Mucosa of stomach (tissue), 1 donor: ENCODE data around the gene PLAGL2.

Source experiments
- H3K27me3 ChIP-seq: one replicate; pipeline ENCODE4 v1.7.0; 2013; ENCODE audit warnings: mild to moderate bottlenecking, low read length; ENCODE audit not compliant: control insufficient read depth, insufficient read depth
- H3K36me3 ChIP-seq: one replicate; pipeline ENCODE4 v1.7.0; 2013; ENCODE audit warnings: low read length; ENCODE audit not compliant: control insufficient read depth, insufficient read depth
- H3K4me1 ChIP-seq: one replicate; pipeline ENCODE4 v1.7.0; 2013; ENCODE audit warnings: mild to moderate bottlenecking, low read length; ENCODE audit not compliant: control insufficient read depth, insufficient read depth
- H3K4me3 ChIP-seq: one replicate; pipeline ENCODE4 v1.7.0; 2013; ENCODE audit warnings: low read length
- H3K9ac ChIP-seq: one replicate; pipeline ENCODE4 v1.7.0; 2013; ENCODE audit warnings: mild to moderate bottlenecking, low read length, moderate library complexity
- H3K9me3 ChIP-seq: one replicate; pipeline ENCODE4 v1.7.0; 2013; ENCODE audit warnings: mild to moderate bottlenecking, low read length, moderate library complexity; ENCODE audit not compliant: control insufficient read depth
- donor health status: Pancreatic carcinoma.

Gene PLAGL2

DNA sequence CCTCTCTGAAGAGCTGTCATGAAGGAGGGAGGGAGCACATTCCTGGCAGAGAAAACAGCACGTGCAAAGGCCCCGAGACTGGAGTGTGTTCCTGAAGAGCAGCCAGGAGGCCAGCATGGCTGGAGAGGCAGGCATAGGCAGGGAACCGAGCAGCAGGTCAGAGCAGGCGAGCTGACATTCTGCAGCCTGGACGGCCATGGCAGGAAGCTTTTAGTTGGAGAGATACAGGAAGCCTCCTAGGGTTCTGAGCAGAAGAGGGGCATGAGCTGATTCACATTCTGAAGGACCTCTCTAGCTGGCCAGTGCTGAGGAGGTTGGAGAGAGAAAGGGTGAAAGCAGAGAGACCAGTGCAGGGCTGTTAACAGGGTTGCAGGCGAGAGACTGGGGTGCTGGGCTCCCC is 29.9 kb upstream of the PLAGL2 start:
- Histone ChIP-seq H3K36me3 (peaks cover 12% of the 10 kb centered on the region), H3K4me1 (peaks cover 32% of the 10 kb centered on the region), H3K27me3 (no peaks in the 10 kb centered on the region), H3K9me3 (no peaks in the 10 kb centered on the region), H3K9ac (no peak overlapping the region), H3K4me3 (no peak overlapping the region)

DNA sequence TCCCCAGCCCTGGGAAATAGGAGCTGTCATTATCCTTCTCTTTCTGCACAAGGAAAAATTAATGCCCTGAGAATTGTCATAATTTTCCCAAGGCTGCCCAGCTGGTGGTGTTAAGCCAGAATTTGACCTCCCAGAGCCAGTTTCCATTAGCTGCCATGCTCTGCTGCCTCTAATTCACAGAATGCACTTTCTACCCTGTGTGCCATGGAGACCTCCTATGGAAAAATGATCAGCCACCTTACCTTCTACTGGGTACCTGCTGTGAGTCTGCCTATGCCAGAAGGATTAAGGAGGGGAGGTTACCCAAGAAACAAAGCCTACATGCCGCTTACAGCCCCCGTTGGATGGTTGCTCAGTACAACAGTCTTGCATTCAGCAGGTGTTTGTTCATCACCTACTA is 29.3 kb upstream of the PLAGL2 start:
- Histone ChIP-seq H3K9me3 (no peaks in the 10 kb centered on the region), H3K27me3 (no peaks in the 10 kb centered on the region), H3K36me3 (peaks cover 14% of the 10 kb centered on the region), H3K9ac (no peak overlapping the region), H3K4me3 (no peak overlapping the region), H3K4me1 (peaks cover 37% of the 10 kb centered on the region)

GRCh38 chr20:32236048-32236533 is 28.5 kb upstream of the PLAGL2 start:
- Histone ChIP-seq H3K27me3 (no peaks in the 10 kb centered on the region), H3K4me1 (peaks cover 37% of the 10 kb centered on the region), H3K9me3 (no peaks in the 10 kb centered on the region), H3K4me3 (no peak overlapping the region), H3K9ac (no peak overlapping the region), H3K36me3 (peaks cover 14% of the 10 kb centered on the region)

DNA sequence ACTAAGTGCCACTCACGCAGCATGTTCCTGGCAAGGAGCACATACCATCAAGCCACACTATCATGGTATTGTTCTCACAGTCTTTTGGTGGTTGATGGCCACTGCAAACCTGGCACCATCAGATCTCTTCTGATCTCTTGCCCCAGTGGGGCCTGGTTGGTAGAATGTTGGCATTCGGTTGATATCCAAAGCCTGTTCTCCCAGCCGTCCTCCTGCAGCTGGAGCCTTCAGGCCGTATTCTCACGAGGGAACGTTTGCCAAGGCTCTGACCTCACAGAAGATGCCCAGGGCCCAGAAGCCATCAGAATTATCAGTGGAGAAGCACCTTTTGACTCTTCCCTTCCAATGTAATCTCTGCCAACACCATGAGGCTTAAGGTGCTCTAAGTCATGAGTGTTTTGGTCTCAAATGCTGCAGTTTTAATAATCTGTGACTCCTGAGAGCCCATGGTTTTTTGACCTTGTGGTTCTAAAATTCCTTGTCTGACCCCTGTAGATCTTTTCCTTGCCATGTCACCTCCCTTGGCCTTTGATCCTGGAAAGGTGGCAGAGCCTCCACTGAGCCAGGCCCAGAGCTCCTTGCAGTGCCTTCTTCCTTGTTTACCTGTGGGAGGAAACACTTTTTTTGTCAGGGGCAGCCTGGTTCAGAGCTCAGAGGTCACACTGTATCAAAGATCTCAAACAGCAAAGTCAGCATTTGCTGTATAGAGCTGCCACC is 27.9 kb upstream of the PLAGL2 start:
- Histone ChIP-seq H3K9me3 (no peaks in the 10 kb centered on the region), H3K4me3 (no peak overlapping the region), H3K4me1 (peaks cover 37% of the 10 kb centered on the region), H3K27me3 (no peaks in the 10 kb centered on the region), H3K9ac (no peak overlapping the region), H3K36me3 (peaks cover 14% of the 10 kb centered on the region)

DNA sequence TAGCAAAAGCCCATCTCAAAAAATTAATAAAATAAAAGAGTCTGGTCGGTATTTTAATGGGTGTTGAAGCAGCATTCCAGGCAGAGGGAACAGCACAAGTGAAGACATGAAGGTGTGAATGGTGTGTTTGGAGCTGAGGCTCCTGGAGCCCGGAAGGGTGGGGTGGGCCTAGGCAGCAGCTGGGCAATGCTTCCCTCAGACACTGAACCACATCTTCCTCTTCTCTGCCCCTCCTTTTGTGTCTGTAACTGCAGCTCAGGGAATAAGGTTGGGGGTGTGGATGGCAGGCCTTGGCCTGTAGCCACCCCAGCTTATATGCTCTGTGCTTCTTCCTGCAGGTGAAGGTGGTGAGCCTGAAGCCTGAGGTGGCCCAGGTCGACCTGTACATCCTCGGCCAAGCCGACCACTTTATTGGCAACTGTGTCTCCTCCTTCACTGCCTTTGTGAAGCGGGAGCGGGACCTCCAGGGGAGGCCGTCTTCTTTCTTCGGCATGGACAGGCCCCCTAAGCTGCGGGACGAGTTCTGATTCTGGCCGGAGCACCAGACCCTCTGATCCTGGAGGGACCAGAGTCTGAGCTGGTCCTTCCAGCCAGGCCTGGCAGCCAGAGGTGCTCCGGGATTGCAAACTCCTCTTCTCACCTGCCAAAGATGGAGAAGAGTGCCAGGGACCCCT is 26.7 kb upstream of the PLAGL2 start:
- H3K27me3 ChIP-seq, result no peaks in the 10 kb centered on the region
- H3K9me3 ChIP-seq, result no peaks in the 10 kb centered on the region
- peaks cover 14% of the 10 kb centered on the region for H3K36me3 ChIP-seq
- peaks cover 43% of the 10 kb centered on the region for H3K4me1 ChIP-seq
- H3K9ac ChIP-seq, result no peak overlapping the region
- H3K4me3 ChIP-seq, result no peak overlapping the region

DNA sequence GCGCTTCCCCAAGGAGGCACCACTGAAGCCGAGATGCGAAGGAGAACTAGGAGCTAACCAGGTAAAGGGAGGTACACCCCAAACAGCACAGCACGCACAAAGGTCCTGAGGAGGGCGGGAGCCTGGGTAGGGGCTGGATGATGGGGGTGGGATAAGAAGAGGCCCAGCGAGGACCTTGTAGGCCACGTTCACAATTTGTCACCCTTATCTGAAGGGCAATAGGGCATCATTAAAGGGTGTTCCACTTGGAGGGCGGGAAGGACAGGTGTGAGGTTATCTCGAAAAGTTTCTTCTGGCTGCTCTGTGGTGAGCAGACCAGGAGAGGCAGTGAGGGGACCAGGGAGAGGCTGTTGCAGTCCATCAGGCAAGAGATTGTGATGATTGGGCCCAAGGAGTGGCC is 25.7 kb upstream of the PLAGL2 start:
- H3K36me3 ChIP-seq, result peaks cover 14% of the 10 kb centered on the region
- H3K27me3 ChIP-seq, result no peaks in the 10 kb centered on the region
- H3K9me3 ChIP-seq, result no peaks in the 10 kb centered on the region
- no peak overlapping the region for H3K4me3 ChIP-seq
- peaks cover 53% of the 10 kb centered on the region for H3K4me1 ChIP-seq
- H3K9ac ChIP-seq, result no peak overlapping the region

- Histone ChIP-seq H3K27me3 (no peaks in the 10 kb centered on the region), H3K36me3 (peaks cover 14% of the 10 kb centered on the region), H3K9ac (no peak overlapping the region), H3K9me3 (no peaks in the 10 kb centered on the region), H3K4me1 (peaks cover 61% of the 10 kb centered on the region), H3K4me3 (no peak overlapping the region)
These were observed 24.9 kb upstream of the PLAGL2 start for GRCh38 chr20:32232326-32232886.

DNA sequence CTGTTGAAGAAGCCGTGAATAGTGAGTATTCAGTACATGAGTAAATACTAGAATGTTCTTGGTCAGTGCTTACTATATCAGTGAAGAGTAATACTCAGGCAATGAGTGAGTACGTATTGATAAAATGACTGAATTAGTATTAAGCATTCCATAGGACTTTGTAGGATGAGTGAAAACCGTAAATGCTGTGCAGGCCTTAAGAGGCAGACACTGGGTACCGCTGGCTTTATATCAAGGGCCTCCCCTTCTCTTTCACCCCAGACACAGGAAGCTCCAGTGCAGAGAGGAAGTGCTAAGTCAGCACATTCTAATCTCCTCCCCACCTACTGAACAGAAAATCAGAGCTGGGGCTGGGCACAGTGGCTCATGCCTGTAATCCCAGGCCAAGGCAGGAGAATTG is 24.3 kb upstream of the PLAGL2 start:
- peaks cover 14% of the 10 kb centered on the region for H3K36me3 ChIP-seq
- H3K4me3 ChIP-seq, result no peak overlapping the region
- peaks cover 65% of the 10 kb centered on the region for H3K4me1 ChIP-seq
- H3K9ac ChIP-seq, result no peak overlapping the region
- H3K27me3 ChIP-seq, result no peaks in the 10 kb centered on the region
- H3K9me3 ChIP-seq, result no peaks in the 10 kb centered on the region

- Histone ChIP-seq H3K27me3 (no peaks in the 10 kb centered on the region), H3K9me3 (no peaks in the 10 kb centered on the region), H3K4me3 (no peak overlapping the region), H3K9ac (no peak overlapping the region), H3K36me3 (peaks cover 14% of the 10 kb centered on the region), H3K4me1 (peaks cover 60% of the 10 kb centered on the region)
These were observed 23.7 kb upstream of the PLAGL2 start for GRCh38 chr20:32231245-32231644.

DNA sequence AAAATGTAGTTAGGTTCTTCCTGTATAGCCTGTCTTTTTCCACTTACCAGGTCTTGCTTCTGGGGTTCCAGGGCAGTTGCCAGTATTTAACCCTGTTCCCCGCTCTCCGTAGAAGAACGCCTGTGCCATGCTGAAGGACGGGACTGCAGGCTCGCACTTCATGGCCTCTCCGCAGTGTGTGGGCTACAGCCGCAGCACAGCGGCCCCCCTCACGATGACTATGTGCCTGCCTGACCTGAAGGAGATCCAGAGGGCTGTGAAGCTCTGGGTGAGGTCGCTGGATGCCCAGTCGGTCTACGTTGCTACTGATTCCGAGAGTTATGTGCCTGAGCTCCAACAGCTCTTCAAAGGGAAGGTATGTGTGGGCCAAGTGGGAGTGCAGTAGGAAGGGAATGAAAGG is 23.2 kb upstream of the PLAGL2 start:
- Histone ChIP-seq H3K27me3 (no peaks in the 10 kb centered on the region), H3K4me1 (peaks cover 57% of the 10 kb centered on the region), H3K36me3 (peaks cover 14% of the 10 kb centered on the region)

GRCh38 chr20:32229251-32229747 is 21.8 kb upstream of the PLAGL2 start:
- Histone ChIP-seq H3K9me3 (no peaks in the 10 kb centered on the region), H3K4me1 (peaks cover 61% of the 10 kb centered on the region), H3K9ac (no peak overlapping the region), H3K36me3 (peaks cover 11% of the 10 kb centered on the region), H3K4me3 (no peak overlapping the region), H3K27me3 (no peaks in the 10 kb centered on the region)

More for the DNA sequence above, 23.2 kb upstream of the PLAGL2 start:
- H3K4me3 ChIP-seq, result no peak overlapping the region
- no peak overlapping the region for H3K9ac ChIP-seq
- H3K9me3 ChIP-seq, result no peaks in the 10 kb centered on the region
